ENCODE results near the gene TMEM161B. TPM values are rescaled to one million over a fixed set of nuclear protein-coding genes. Genes with fewer than 3 reads are reported as not detected.

Gene TMEM161B
- polyA plus RNA-seq, 2 of the 4 experiments (the other 2 are of a cell fraction): 12.9 to 30.4 TPM

DNA sequence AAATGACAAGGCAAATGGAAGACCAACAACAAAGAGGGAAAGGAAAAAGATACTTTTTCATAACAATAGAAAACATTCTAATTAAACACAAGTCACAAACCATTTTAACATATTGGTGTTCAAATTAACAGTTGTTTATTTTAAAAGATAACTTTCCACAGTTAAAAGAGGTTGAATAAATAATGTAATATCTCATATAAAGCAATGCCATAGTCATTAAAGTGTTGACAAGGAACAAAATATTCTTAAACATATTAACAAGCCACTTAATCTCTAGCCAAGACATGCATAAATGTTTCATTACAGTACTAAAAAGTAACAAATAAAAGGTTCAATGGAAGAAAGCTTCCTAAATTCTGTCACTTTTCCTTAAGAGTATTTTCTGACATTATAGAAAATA, 12.6 kb downstream of the TMEM161B start:
- ChIA-PET POLR2A (no interaction called here), CTCF (no interaction called here)
- Histone ChIP-seq H3K4me1 (no peaks in the 10 kb centered on the region), H3K9me3 (no peaks in the 10 kb centered on the region), H3K27ac (no peak overlapping the region), H3K4me3 (no peak overlapping the region), H3K4me2 (no peak overlapping the region)
- FAIRE-seq (no peak), ATAC-seq (no peak), DNase-seq (ENCODE audit: low read depth in 1 of 2, low spot score in 1 of 2) (no peak)
- TF ChIP-seq RNF2 (IDR thresholded peaks at IDR 0.05; ENCODE audit: borderline replicate concordance, low read depth) (no peak), RARB (CRISPR knock-in tag; IDR thresholded peaks at IDR 0.05) (no peak), ZNF302 (CRISPR knock-in tag; IDR thresholded peaks at IDR 0.05) (no peak), CBX2 (IDR thresholded peaks at IDR 0.05; ENCODE audit: borderline replicate concordance, low read depth) (no peak), HOXB13 (CRISPR knock-in tag; IDR thresholded peaks at IDR 0.05; ENCODE audit: low read depth) (no peak), CEBPB (IDR thresholded peaks at IDR 0.05) (no peak), FOSL2 (IDR thresholded peaks at IDR 0.05) (no peak), FOSL2 (CRISPR knock-in tag; IDR thresholded peaks at IDR 0.05) (no peak), ZC3H11A (IDR thresholded peaks at IDR 0.05) (no peak), ZFP36 (IDR thresholded peaks at IDR 0.05; ENCODE audit: borderline replicate concordance, partially characterized antibody) (no peak), KDM1A (IDR thresholded peaks at IDR 0.05; ENCODE audit: low read depth) (no peak), FOXS1 (CRISPR knock-in tag; IDR thresholded peaks at IDR 0.05) (no peak), CHD4 (IDR thresholded peaks at IDR 0.05; ENCODE audit: borderline replicate concordance) (no peak), POLR2AphosphoS2 (conservative IDR thresholded peaks at IDR 0.05; ENCODE audit: low read length) (no peak), GATA3 (IDR thresholded peaks at IDR 0.05; ENCODE audit: borderline replicate concordance) (no peak), JUN (IDR thresholded peaks at IDR 0.05) (no peak)
- TF ChIP-seq, protein P1, sequence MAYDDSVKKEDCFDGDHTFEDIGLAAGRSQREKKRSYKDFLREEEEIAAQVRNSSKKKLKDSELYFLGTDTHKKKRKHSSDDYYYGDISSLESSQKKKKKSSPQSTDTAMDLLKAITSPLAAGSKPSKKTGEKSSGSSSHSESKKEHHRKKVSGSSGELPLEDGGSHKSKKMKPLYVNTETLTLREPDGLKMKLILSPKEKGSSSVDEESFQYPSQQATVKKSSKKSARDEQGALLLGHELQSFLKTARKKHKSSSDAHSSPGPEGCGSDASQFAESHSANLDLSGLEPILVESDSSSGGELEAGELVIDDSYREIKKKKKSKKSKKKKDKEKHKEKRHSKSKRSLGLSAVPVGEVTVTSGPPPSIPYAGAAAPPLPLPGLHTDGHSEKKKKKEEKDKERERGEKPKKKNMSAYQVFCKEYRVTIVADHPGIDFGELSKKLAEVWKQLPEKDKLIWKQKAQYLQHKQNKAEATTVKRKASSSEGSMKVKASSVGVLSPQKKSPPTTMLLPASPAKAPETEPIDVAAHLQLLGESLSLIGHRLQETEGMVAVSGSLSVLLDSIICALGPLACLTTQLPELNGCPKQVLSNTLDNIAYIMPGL (CRISPR knock-in tag; IDR thresholded peaks at IDR 0.05; ENCODE audit: borderline replicate concordance): no peak
- TF ChIP-seq, protein P2, sequence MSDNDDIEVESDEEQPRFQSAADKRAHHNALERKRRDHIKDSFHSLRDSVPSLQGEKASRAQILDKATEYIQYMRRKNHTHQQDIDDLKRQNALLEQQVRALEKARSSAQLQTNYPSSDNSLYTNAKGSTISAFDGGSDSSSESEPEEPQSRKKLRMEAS (IDR thresholded peaks at IDR 0.05): no peak

DNA sequence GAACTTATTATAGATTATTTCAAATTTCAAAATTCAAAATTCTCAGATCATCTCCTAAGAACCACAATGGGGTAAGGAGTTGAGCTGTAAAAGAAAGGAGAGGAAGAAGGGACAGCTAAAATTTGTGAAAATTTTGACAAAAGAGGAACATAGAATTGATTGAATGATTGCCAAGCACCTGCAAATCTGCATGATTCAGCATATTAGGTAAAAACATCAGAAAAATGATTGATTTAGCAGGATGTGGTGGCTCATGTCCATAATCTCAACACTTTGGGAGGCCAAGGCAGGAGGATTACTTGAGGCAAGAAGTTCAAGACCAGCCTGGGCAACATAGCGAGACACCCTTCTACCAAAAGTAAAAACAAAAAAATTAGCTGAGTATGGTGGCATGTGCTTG, 14.3 kb downstream of the TMEM161B start:
- FAIRE-seq: no peak
- H3K9me3 ChIP-seq: no peaks in the 10 kb centered on the region
- H3K4me3 ChIP-seq: no peak overlapping the region
- TF ChIP-seq ZC3H11A (IDR thresholded peaks at IDR 0.05) (no peak), MAFK (IDR thresholded peaks at IDR 0.05; ENCODE audit: partially characterized antibody) (peak; percentile 57), JUNB (IDR thresholded peaks at IDR 0.05) (no peak)
- TF ChIP-seq, protein P2 (IDR thresholded peaks at IDR 0.05): no peak
- DNase-seq (ENCODE audit: low read depth in 1 of 2, low spot score in 1 of 2): no peak
- ATAC-seq: no peak
- 89% methylated on average over 1 of the region's 1 CpG for WGBS (ENCODE audit: missing lambda C conversion rate)
- ChIA-PET POLR2A (no interaction called here), CTCF (no interaction called here)
- H3K4me2 ChIP-seq: no peak overlapping the region
- H3K27ac ChIP-seq: no peak overlapping the region
- no peaks in the 10 kb centered on the region for H3K4me1 ChIP-seq

DNA sequence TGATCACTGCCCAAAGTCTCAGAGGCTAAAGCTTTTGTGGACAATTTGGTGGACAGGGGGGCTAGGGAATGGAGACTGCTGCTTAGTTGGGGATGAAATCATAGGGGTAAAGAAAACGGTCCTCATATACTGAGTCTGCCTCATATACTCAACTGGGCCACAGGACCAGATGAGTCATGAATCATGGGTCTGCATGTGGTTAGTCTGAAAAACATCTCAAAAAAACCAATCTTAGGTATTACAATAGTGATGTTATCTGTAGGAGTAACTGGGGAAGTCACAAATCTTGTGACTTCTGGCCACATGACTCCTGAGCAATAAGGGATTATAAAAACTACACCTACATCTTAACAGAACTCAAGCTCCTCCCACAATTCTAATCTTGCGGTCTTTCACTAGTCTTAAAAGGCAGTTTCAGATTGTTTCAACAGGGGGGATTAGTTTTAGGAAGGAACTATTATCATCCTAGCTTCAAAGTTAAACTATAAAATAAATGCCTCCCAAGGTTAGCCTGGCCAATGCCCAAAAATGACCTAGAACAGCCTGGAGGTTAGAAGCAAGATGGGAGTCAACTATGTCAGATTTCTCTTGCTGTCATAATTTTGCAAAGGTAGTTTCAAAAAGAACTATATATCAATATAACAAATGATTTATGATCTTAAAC, 17.5 kb downstream of the TMEM161B start:
- Histone ChIP-seq H3K4me1 (peaks cover 12% of the 10 kb centered on the region), H3K4me3 (no peak overlapping the region), H3K9me3 (no peaks in the 10 kb centered on the region), H3K4me2 (no peak overlapping the region), H3K27ac (no peak overlapping the region)
- POLR2A ChIA-PET: no interaction called here
- CTCF ChIA-PET: interaction anchor here (1.4 kb wide), 1 partner anchor 470 kb away, joined by 4 read pairs; no protein-coding TSS in a partner anchor
- ATAC-seq (no peak), DNase-seq (ENCODE audit: low read depth in 1 of 2, low spot score in 1 of 2) (no peak), FAIRE-seq (no peak)
- WGBS (ENCODE audit: missing lambda C conversion rate): 88% methylated on average over 2 of the region's 2 CpGs
- TF ChIP-seq FOSL2 (IDR thresholded peaks at IDR 0.05): no peak
- TF ChIP-seq FOSL2 (CRISPR knock-in tag; IDR thresholded peaks at IDR 0.05): no peak
- TF ChIP-seq POLR2AphosphoS2 (conservative IDR thresholded peaks at IDR 0.05; ENCODE audit: low read length): no peak
- no peak for TF ChIP-seq RFX5 (IDR thresholded peaks at IDR 0.05)
- no peak for TF ChIP-seq SMC3 (IDR thresholded peaks at IDR 0.05)
- TF ChIP-seq, protein P3, sequence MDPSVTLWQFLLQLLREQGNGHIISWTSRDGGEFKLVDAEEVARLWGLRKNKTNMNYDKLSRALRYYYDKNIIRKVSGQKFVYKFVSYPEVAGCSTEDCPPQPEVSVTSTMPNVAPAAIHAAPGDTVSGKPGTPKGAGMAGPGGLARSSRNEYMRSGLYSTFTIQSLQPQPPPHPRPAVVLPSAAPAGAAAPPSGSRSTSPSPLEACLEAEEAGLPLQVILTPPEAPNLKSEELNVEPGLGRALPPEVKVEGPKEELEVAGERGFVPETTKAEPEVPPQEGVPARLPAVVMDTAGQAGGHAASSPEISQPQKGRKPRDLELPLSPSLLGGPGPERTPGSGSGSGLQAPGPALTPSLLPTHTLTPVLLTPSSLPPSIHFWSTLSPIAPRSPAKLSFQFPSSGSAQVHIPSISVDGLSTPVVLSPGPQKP (IDR thresholded peaks at IDR 0.05; ENCODE audit: low read depth, low read length): no peak
- no peak for TF ChIP-seq RCOR1 (IDR thresholded peaks at IDR 0.05; ENCODE audit: low read depth, low read length)
- no peak for TF ChIP-seq RARB (CRISPR knock-in tag; IDR thresholded peaks at IDR 0.05)
- TF ChIP-seq FOSB (CRISPR knock-in tag; IDR thresholded peaks at IDR 0.05): no peak
- no peak for TF ChIP-seq CHD2 (IDR thresholded peaks at IDR 0.05; ENCODE audit: low read length, partially characterized antibody)
- no peak for TF ChIP-seq HOXB5 (CRISPR knock-in tag; IDR thresholded peaks at IDR 0.05)
- TF ChIP-seq SREBF2 (IDR thresholded peaks at IDR 0.05): no peak
- no peak for TF ChIP-seq KDM1A (IDR thresholded peaks at IDR 0.05; ENCODE audit: low read depth)
- TF ChIP-seq, protein P1 (CRISPR knock-in tag; IDR thresholded peaks at IDR 0.05; ENCODE audit: borderline replicate concordance): no peak
- TF ChIP-seq KDM5A (IDR thresholded peaks at IDR 0.05): no peak
- no peak for TF ChIP-seq HDAC2 (IDR thresholded peaks at IDR 0.05)
